IMR-90 (cell line): Measurements from ENCODE around the gene SPATA32. TPM values are rescaled to one million over a fixed set of nuclear protein-coding genes. Genes with fewer than 3 reads are reported as not detected.

Experiments used
- ATAC-seq: fragments of 200-7000 bp; cut with Tn5 transposase; 2 replicates; pipeline ENCODE4 v1.9.1; 2020; ENCODE audit warnings: low read depth, mild to moderate bottlenecking, moderate library complexity
- BruUV-seq: library from RNA; stranded (reverse); fragments of 400-500 nt; replicated peaks from 2 replicates; lab custom pipeline; 2021; lab: Mats Ljungman, UMichigan
- CTCF ChIA-PET: fragments of 300-600 bp; formaldehyde crosslinking; extraction: SDS; loops from one replicate; lab custom pipeline; 2021; ENCODE audit warnings: antibody characterized with exemption; lab: Yijun Ruan, JAX
- POLR2A ChIA-PET: fragments of 300-600 bp; sonication (Branson Sonifier 250); formaldehyde crosslinking; loops from one replicate; lab custom pipeline; 2022; ENCODE audit warnings: antibody characterized with exemption; ENCODE audit not compliant: unreplicated experiment; lab: Charles Lee
- DNase-seq: peaks from one replicate; pipeline ENCODE4 v3.0.0; 2013
- H2AFZ ChIP-seq: replicated peaks from 2 replicates; pipeline ENCODE3; 2013; ENCODE audit warnings: low read length, mild to moderate bottlenecking; ENCODE audit not compliant: poor library complexity
- H2AK5ac ChIP-seq: 2 replicates; pipeline ENCODE4 v1.6.1; 2013; ENCODE audit warnings: low read depth, low read length, inconsistent platforms
- H2AK9ac ChIP-seq: replicated peaks from 2 replicates; pipeline ENCODE3; 2013; ENCODE audit warnings: mild to moderate bottlenecking, low read depth, low read length, moderate library complexity; ENCODE audit not compliant: poor library complexity
- H2BK120ac ChIP-seq: 2 replicates; pipeline ENCODE4 v1.6.1; 2013; ENCODE audit warnings: low read depth, low read length, inconsistent platforms
- H2BK15ac ChIP-seq: 3 replicates; pipeline ENCODE4 v1.6.1; 2013; ENCODE audit warnings: low read depth, low read length, inconsistent platforms
- H2BK20ac ChIP-seq: 2 replicates; pipeline ENCODE4 v1.6.1; 2013; ENCODE audit warnings: low read depth, mild to moderate bottlenecking, inconsistent platforms, low read length, moderate library complexity
- H2BK5ac ChIP-seq: 2 replicates; pipeline ENCODE4 v1.6.1; 2013; ENCODE audit warnings: mild to moderate bottlenecking, low read depth, low read length, inconsistent platforms; ENCODE audit not compliant: poor library complexity, severe bottlenecking
- H3K14ac ChIP-seq: replicated peaks from 2 replicates; pipeline ENCODE4 v1.6.1; 2013; ENCODE audit warnings: low read depth, low read length, inconsistent platforms
- H3K18ac ChIP-seq: 2 replicates; pipeline ENCODE4 v1.6.1; 2013; ENCODE audit warnings: low read depth, low read length, control low read depth
- H3K23ac ChIP-seq: 2 replicates; pipeline ENCODE4 v1.6.1; 2013; ENCODE audit warnings: low read depth, low read length, inconsistent platforms
- H3K27ac ChIP-seq: 2 replicates; pipeline ENCODE4 v1.5.1; 2013; ENCODE audit warnings: mild to moderate bottlenecking, control low read depth, low read length; ENCODE audit not compliant: insufficient read depth
- H3K27me3 ChIP-seq: 2 replicates; pipeline ENCODE4 v1.6.1; 2013; ENCODE audit warnings: low read length; ENCODE audit not compliant: control insufficient read depth, insufficient read depth
- H3K36me3 ChIP-seq: 2 replicates; pipeline ENCODE4 v1.6.1; 2013; ENCODE audit warnings: low read length, mixed read lengths; ENCODE audit not compliant: control insufficient read depth, insufficient read depth
- H3K4ac ChIP-seq: 2 replicates; pipeline ENCODE4 v1.6.1; 2013; ENCODE audit warnings: low read depth, low read length, inconsistent platforms
- H3K4me1 ChIP-seq: 2 replicates; pipeline ENCODE4 v1.6.1; 2013; ENCODE audit warnings: low read length, mixed read lengths; ENCODE audit not compliant: control insufficient read depth, insufficient read depth
- H3K4me2 ChIP-seq: 2 replicates; pipeline ENCODE4 v1.6.1; 2013; ENCODE audit warnings: low read depth, mild to moderate bottlenecking, control low read depth, low read length, moderate library complexity
- H3K4me3 ChIP-seq: 2 replicates; pipeline ENCODE4 v1.5.1; 2013; ENCODE audit warnings: low read depth, mild to moderate bottlenecking, control low read depth, low read length, moderate library complexity; ENCODE audit not compliant: insufficient read depth
- H3K56ac ChIP-seq: 2 replicates; pipeline ENCODE4 v1.6.1; 2013; ENCODE audit warnings: low read length, inconsistent platforms; ENCODE audit not compliant: insufficient read depth; ENCODE audit errors: extremely low read depth
- H3K79me1 ChIP-seq, 2 experiments: 2 replicates each; pipeline ENCODE4 v1.6.1; 2013; ENCODE audit warnings: low read length in 2 of 2, inconsistent platforms in 1 of 2, low read depth in 1 of 2
- H3K9ac ChIP-seq: 2 replicates; pipeline ENCODE4 v1.6.1; 2013; ENCODE audit warnings: low read depth, low read length, control low read depth
- H3K9me1 ChIP-seq: 2 replicates; pipeline ENCODE4 v1.6.1; 2013; ENCODE audit warnings: low read length, inconsistent platforms; ENCODE audit not compliant: insufficient read depth
- H3K9me3 ChIP-seq: 2 replicates; pipeline ENCODE4 v1.6.1; 2013; ENCODE audit warnings: low read length; ENCODE audit not compliant: control insufficient read depth, insufficient read depth
- H4K20me1 ChIP-seq: 2 replicates; pipeline ENCODE4 v1.6.1; 2013; ENCODE audit warnings: low read length, inconsistent platforms; ENCODE audit not compliant: insufficient read depth
- H4K5ac ChIP-seq: 2 replicates; pipeline ENCODE4 v1.6.1; 2013; ENCODE audit warnings: mild to moderate bottlenecking, low read depth, low read length, control low read depth
- H4K8ac ChIP-seq, 2 experiments: 2 replicates each; pipeline ENCODE4 v1.6.1; 2013; ENCODE audit warnings: low read depth in 2 of 2, low read length in 2 of 2, control low read depth in 1 of 2, inconsistent platforms in 1 of 2
- H4K91ac ChIP-seq: 2 replicates; pipeline ENCODE4 v1.6.1; 2013; ENCODE audit warnings: low read depth, low read length, inconsistent platforms; ENCODE audit not compliant: insufficient read depth
- BHLHE40 ChIP-seq: fragments of 150-350 bp; IDR thresholded peaks from 2 replicates; pipeline ENCODE4 v1.6.1; 2016; ENCODE audit warnings: mild to moderate bottlenecking, low read depth, low read length
- CEBPB ChIP-seq: IDR thresholded peaks from 2 replicates; pipeline ENCODE4 v1.6.1; 2012; ENCODE audit warnings: low read depth, low read length, improper control_type of control experiment
- CHD1 ChIP-seq: IDR thresholded peaks from 2 replicates; pipeline ENCODE4 v1.6.1; 2012; ENCODE audit warnings: low read depth, low read length, improper control_type of control experiment
- CTCF ChIP-seq: conservative IDR thresholded peaks from 2 replicates; pipeline ENCODE4 v1.5.1; 2012; ENCODE audit warnings: mild to moderate bottlenecking, low read depth, low read length, improper control_type of control experiment
- FOS ChIP-seq: fragments of 150-350 bp; IDR thresholded peaks from 2 replicates; pipeline ENCODE4 v1.6.1; 2016; ENCODE audit warnings: low read depth, low read length
- MAFK ChIP-seq: IDR thresholded peaks from 2 replicates; pipeline ENCODE4 v1.6.1; 2012; ENCODE audit warnings: low read depth, low read length, improper control_type of control experiment
- MAZ ChIP-seq: IDR thresholded peaks from 2 replicates; pipeline ENCODE4 v1.6.1; 2012; ENCODE audit warnings: low read depth, mild to moderate bottlenecking, low read length, improper control_type of control experiment, moderate library complexity, borderline replicate concordance
- MXI1 ChIP-seq: IDR thresholded peaks from 2 replicates; pipeline ENCODE4 v1.6.1; 2012; ENCODE audit warnings: low read depth, mild to moderate bottlenecking, low read length, moderate library complexity, borderline replicate concordance
- NFE2L2 ChIP-seq: fragments of 150-350 bp; IDR thresholded peaks from 2 replicates; pipeline ENCODE4 v1.6.1; 2016; ENCODE audit warnings: low read depth, mild to moderate bottlenecking, low read length
- POLR2A ChIP-seq: IDR thresholded peaks from 2 replicates; pipeline ENCODE4 v1.6.1; 2012; ENCODE audit warnings: mild to moderate bottlenecking, low read depth, low read length
- RAD21 ChIP-seq: IDR thresholded peaks from 2 replicates; pipeline ENCODE4 v1.6.1; 2012; ENCODE audit warnings: low read length, improper control_type of control experiment
- RCOR1 ChIP-seq: IDR thresholded peaks from 2 replicates; pipeline ENCODE4 v1.6.1; 2012; ENCODE audit warnings: mild to moderate bottlenecking, low read length, improper control_type of control experiment; ENCODE audit not compliant: insufficient replicate concordance
- RFX5 ChIP-seq: IDR thresholded peaks from 2 replicates; pipeline ENCODE4 v1.8.0; 2012; ENCODE audit warnings: low read depth, mild to moderate bottlenecking, low read length, moderate library complexity
- SMC3 ChIP-seq: fragments of 150-350 bp; IDR thresholded peaks from 2 replicates; pipeline ENCODE4 v1.6.1; 2016; ENCODE audit warnings: low read depth, mild to moderate bottlenecking, antibody characterized with exemption, low read length, moderate library complexity
- WGBS, 2 experiments: methylation state at CpG; one replicate each; pipeline versions ENCODE4 v1.1.5 to v1.1.7; 2013; ENCODE audit warnings: missing lambda C conversion rate in 2 of 2; ENCODE audit not compliant: insufficient read length in 1 of 2; ENCODE audit errors: extremely low coverage in 2 of 2; 5-methylcytosine and 5-hydroxymethylcytosine counted together
- dilution Hi-C: fragments of 300-500 bp; cut with HindIII; formaldehyde crosslinking; loops from one replicate; pipeline ENCODE4 v1.14.3; 2018; ENCODE audit warnings: low sequenced_read_pairs; ENCODE audit not compliant: unreplicated experiment
- in situ Hi-C: fragments of 300-500 bp; cut with MboI; formaldehyde crosslinking; loops from 3 replicates; pipeline ENCODE4 v1.14.3; 2019; ENCODE audit warnings: low sequenced_read_pairs, inconsistent platforms, mixed read lengths
- intact Hi-C: fragments of 100-400 bp; cut with micrococcal nuclease; formaldehyde crosslinking; loops from 2 replicates; pipeline ENCODE4 v1.10.0; 2022
- polyA plus RNA-seq, 3 experiments: library from polyadenylated mRNA; depleted of rRNA; stranded (reverse); fragments of >200 nt; gene quantifications; 2 replicates each; pipeline ENCODE4 v1.2.3, GENCODE V29; 2012; ENCODE audit warnings: low replicate concordance in 1 of 3
- total RNA-seq: library from RNA; depleted of rRNA; stranded (reverse); fragments of >200 nt; gene quantifications from 2 replicates; pipeline ENCODE4 v1.2.3, GENCODE V29; 2012
- TF ChIP-seq, protein P1 (sequence below): fragments of 150-350 bp; IDR thresholded peaks from 2 replicates; pipeline ENCODE4 v1.6.1; 2017; ENCODE audit warnings: mild to moderate bottlenecking, antibody characterized with exemption, low read length, low read depth
- TF ChIP-seq, protein P2 (sequence below): fragments of 150-350 bp; IDR thresholded peaks from 2 replicates; pipeline ENCODE4 v1.6.1; 2016; ENCODE audit warnings: low read depth, mild to moderate bottlenecking, low read length, moderate library complexity, borderline replicate concordance

SPATA32 gene
- total and polyA plus RNA-seq, 2 of the 4 experiments (the other 2 are of a cell fraction) = 0.18 TPM; not detected in 1

DNA sequence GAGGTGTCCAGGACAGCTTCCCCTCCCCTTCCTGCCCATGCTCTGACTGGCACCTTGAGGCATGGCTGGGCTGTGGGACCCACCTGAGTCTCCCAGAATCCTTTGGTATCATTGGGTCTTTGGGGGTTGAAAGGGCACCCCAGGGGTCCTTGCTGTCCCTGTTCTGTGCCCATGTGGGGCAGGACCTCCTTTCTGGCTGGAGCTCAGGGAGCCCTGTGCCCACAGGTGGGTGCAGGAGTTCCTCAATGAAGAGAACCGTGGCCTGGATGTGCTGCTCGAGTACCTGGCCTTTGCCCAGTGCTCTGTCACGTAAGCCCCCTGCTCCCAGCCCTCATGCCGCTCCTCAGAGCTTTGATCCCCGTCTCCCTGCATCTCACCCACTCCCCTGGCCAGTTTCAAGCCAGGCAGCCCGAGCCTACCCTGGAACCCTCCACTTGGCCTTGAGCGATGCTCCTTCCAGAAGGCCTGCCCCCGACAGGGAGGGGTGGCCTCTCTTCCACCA, 28.4 kb downstream of the SPATA32 start:
- CTCF ChIA-PET = no interaction called here
- intact Hi-C loops = no loop called here

More for the DNA sequence above, 28.4 kb downstream of the SPATA32 start:
- in situ Hi-C loops = no loop called here
- peaks cover 0 to 10% of the 10 kb centered on the region in 2 experiments; a peak in 3 of 4 replicates for H3K79me1 ChIP-seq
- no peak overlapping the region for H3K4me3 ChIP-seq
- H3K23ac ChIP-seq = no peak overlapping the region
- no peak for ATAC-seq
- POLR2A ChIA-PET = no interaction called here
- no peak overlapping the region for H3K14ac ChIP-seq
- no peak overlapping the region for H3K18ac ChIP-seq
- H3K9me1 ChIP-seq = peaks cover 21% of the 10 kb centered on the region
- H4K5ac ChIP-seq = no peak overlapping the region
- BruUV-seq = no TSS peak
- no peak overlapping the region for H3K4me2 ChIP-seq
- TF ChIP-seq POLR2A (no peak), CEBPB (no peak), MXI1 (no peak), MAFK (no peak), SMC3 (no peak), BHLHE40 (no peak), MAZ (no peak), RCOR1 (no peak), CTCF (no peak), RFX5 (no peak), FOS (no peak), RAD21 (no peak), CHD1 (no peak), NFE2L2 (no peak)
- TF ChIP-seq, protein P1, sequence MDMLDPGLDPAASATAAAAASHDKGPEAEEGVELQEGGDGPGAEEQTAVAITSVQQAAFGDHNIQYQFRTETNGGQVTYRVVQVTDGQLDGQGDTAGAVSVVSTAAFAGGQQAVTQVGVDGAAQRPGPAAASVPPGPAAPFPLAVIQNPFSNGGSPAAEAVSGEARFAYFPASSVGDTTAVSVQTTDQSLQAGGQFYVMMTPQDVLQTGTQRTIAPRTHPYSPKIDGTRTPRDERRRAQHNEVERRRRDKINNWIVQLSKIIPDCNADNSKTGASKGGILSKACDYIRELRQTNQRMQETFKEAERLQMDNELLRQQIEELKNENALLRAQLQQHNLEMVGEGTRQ = no peak
- TF ChIP-seq, protein P2, sequence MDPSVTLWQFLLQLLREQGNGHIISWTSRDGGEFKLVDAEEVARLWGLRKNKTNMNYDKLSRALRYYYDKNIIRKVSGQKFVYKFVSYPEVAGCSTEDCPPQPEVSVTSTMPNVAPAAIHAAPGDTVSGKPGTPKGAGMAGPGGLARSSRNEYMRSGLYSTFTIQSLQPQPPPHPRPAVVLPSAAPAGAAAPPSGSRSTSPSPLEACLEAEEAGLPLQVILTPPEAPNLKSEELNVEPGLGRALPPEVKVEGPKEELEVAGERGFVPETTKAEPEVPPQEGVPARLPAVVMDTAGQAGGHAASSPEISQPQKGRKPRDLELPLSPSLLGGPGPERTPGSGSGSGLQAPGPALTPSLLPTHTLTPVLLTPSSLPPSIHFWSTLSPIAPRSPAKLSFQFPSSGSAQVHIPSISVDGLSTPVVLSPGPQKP = no peak
- H4K20me1 ChIP-seq = no peaks in the 10 kb centered on the region
- H3K4me1 ChIP-seq = peaks cover 27% of the 10 kb centered on the region
- H2AK5ac ChIP-seq = no peak overlapping the region
- no peak overlapping the region for H3K56ac ChIP-seq
- dilution Hi-C loops = no loop called here
- no peak overlapping the region for H3K9ac ChIP-seq
- no peak overlapping the region for H2BK120ac ChIP-seq
- no peak overlapping the region for H2BK15ac ChIP-seq
- H3K9me3 ChIP-seq = no peaks in the 10 kb centered on the region
- no peak overlapping the region for H4K91ac ChIP-seq
- 88% methylated on average over 5 of the region's 8 CpGs; no CpG with 5 or more reads in 1 of the 2 experiments for WGBS, 2 experiments
- H2AK9ac ChIP-seq = no peak overlapping the region
- no peak overlapping the region for H2BK5ac ChIP-seq
- H3K36me3 ChIP-seq = peaks cover 2% of the 10 kb centered on the region; the same call in 1 of the 2 replicates
- H3K4ac ChIP-seq = no peak overlapping the region
- no peak overlapping the region for H2AFZ ChIP-seq
- H2BK20ac ChIP-seq = no peak overlapping the region
- no peaks in the 10 kb centered on the region for H3K27me3 ChIP-seq
- H3K27ac ChIP-seq = no peak overlapping the region
- no peak for DNase-seq
- H4K8ac ChIP-seq = no peak overlapping the region
